Endothelial cell of umbilical vein (primary cell): ENCODE data around the gene MYBPHL. TPM values are rescaled to one million over a fixed set of nuclear protein-coding genes. Genes with fewer than 3 reads are reported as not detected.

Source experiments
- BruUV-seq: library from RNA; stranded (reverse); fragments of 400-500 nt; replicated peaks from 2 replicates; lab custom pipeline; 2021; lab: Mats Ljungman, UMichigan
- CTCF ChIA-PET: fragments of 300-600, 350-600 bp; sonication (Branson Sonifier 250); formaldehyde crosslinking; loops from one replicate; lab custom pipeline; 2021; ENCODE audit warnings: antibody characterized with exemption, inconsistent platforms; lab: Charles Lee
- POLR2A ChIA-PET: fragments of 300-600, 350-600 bp; sonication (Branson Sonifier 250); formaldehyde crosslinking; loops from one replicate; lab custom pipeline; 2021; ENCODE audit warnings: antibody characterized with exemption, inconsistent platforms; lab: Charles Lee
- DNase-seq: peaks from one replicate; pipeline ENCODE4 v3.0.0-alpha.2; 2011; ENCODE audit warnings: low read depth, low spot score
- FAIRE-seq: peaks from 2 replicates; lab custom pipeline; 2011; peaks lifted over from hg19 to GRCh38; lab: Jason Lieb, UNC
- H2AFZ ChIP-seq: 2 replicates; pipeline ENCODE4 v1.6.0; 2012; ENCODE audit warnings: low read depth, low read length, control low read depth, inconsistent platforms
- H3K27ac ChIP-seq: 2 replicates; pipeline ENCODE4 v1.5.1; 2011; ENCODE audit warnings: low read depth, mild to moderate bottlenecking, control low read depth, low read length, moderate library complexity; ENCODE audit not compliant: insufficient read depth
- H3K27me3 ChIP-seq, 2 experiments: 2 replicates each; pipeline versions ENCODE4 v1.6.0 to v1.6.1; 2011; ENCODE audit warnings: low read length in 2 of 2, mixed read lengths in 1 of 2; ENCODE audit not compliant: control insufficient read depth in 2 of 2, insufficient read depth in 2 of 2
- H3K36me3 ChIP-seq, 2 experiments: 2 replicates in 1 of 2; 3 replicates in 1 of 2; pipeline ENCODE4 v1.5.1; 2011; ENCODE audit warnings: low read length in 2 of 2, mild to moderate bottlenecking in 1 of 2, moderate library complexity in 1 of 2; ENCODE audit not compliant: control insufficient read depth in 2 of 2, insufficient read depth in 2 of 2; ENCODE audit errors: extremely low read depth in 1 of 2
- H3K4me1 ChIP-seq: 3 replicates; pipeline ENCODE4 v1.5.1; 2011; ENCODE audit warnings: mild to moderate bottlenecking, low read length; ENCODE audit not compliant: control insufficient read depth, insufficient read depth; ENCODE audit errors: extremely low read depth
- H3K4me2 ChIP-seq: 2 replicates; pipeline ENCODE4 v1.6.1; 2011; ENCODE audit warnings: low read length, control low read depth, mixed read lengths; ENCODE audit not compliant: insufficient read depth
- H3K4me3 ChIP-seq, 3 experiments: fragments of 200-600 bp in 1 of 3; sonication (generic), shearing (Covaris generic) in 1 of 3; replicated peaks in 1 of 3; 2 replicates each; pipeline ENCODE4 v1.5.1; 2011 to 2016; ENCODE audit warnings: control low read depth in 3 of 3, low read length in 3 of 3, mild to moderate bottlenecking in 2 of 3, inconsistent platforms in 1 of 3, low read depth in 1 of 3, moderate library complexity in 1 of 3; ENCODE audit not compliant: insufficient read depth in 1 of 3
- H3K79me2 ChIP-seq: 2 replicates; pipeline ENCODE4 v1.6.0; 2012; ENCODE audit warnings: low read length, inconsistent platforms; ENCODE audit not compliant: control insufficient read depth, insufficient read depth
- H3K9ac ChIP-seq: replicated peaks from 2 replicates; pipeline ENCODE3; 2011; ENCODE audit warnings: low read length, control low read depth; ENCODE audit not compliant: insufficient read depth; ENCODE audit errors: extremely low read depth
- H3K9me1 ChIP-seq: replicated peaks from 3 replicates; pipeline ENCODE4 v1.6.0; 2011; ENCODE audit warnings: mild to moderate bottlenecking, low read length; ENCODE audit not compliant: control insufficient read depth, insufficient read depth; ENCODE audit errors: extremely low read depth
- H3K9me3 ChIP-seq: replicated peaks from 2 replicates; pipeline ENCODE4 v1.5.1; 2012; ENCODE audit warnings: low read length, inconsistent platforms; ENCODE audit not compliant: control insufficient read depth, insufficient read depth
- H4K20me1 ChIP-seq: replicated peaks from 2 replicates; pipeline ENCODE3; 2011; ENCODE audit warnings: mild to moderate bottlenecking, low read length; ENCODE audit not compliant: control insufficient read depth, insufficient read depth; ENCODE audit errors: extremely low read depth
- EZH2 ChIP-seq: IDR thresholded peaks from 2 replicates; pipeline ENCODE4 v1.6.1; 2012; ENCODE audit warnings: borderline replicate concordance, low read depth, mild to moderate bottlenecking, moderate library complexity, low read length, inconsistent platforms; ENCODE audit not compliant: severe bottlenecking
- FOS ChIP-seq: IDR thresholded peaks from 2 replicates; pipeline ENCODE4 v1.6.1; 2011; ENCODE audit warnings: mild to moderate bottlenecking, low read length, moderate library complexity, borderline replicate concordance; ENCODE audit not compliant: insufficient read depth
- POLR2A ChIP-seq: IDR thresholded peaks from 2 replicates; pipeline ENCODE4 v1.6.1; 2012; ENCODE audit warnings: low read depth, mild to moderate bottlenecking, control low read depth, low read length
- dilution Hi-C: fragments of 300-500 bp; cut with MboI; formaldehyde crosslinking; loops from one replicate; pipeline ENCODE4 v1.15.0; 2019; ENCODE audit warnings: low sequenced_read_pairs; ENCODE audit not compliant: extremely low pct_ligation_motif_present
- intact Hi-C: fragments of 100-400 bp; cut with micrococcal nuclease; formaldehyde crosslinking; loops from one replicate; pipeline ENCODE4 v1.10.0; 2022
- polyA plus RNA-seq, 4 experiments: library from polyadenylated mRNA; depleted of rRNA in 3 of 4; stranded (reverse) in 3 of 4; unstranded in 1 of 4; fragments of >200 nt; gene quantifications; 2 replicates each; pipeline versions ENCODE4 v1.2.1 to v1.2.3, GENCODE V29; 2011 to 2012; ENCODE audit warnings: missing spikeins in 1 of 4
- total RNA-seq: library from RNA; stranded (reverse); gene quantifications from 2 replicates; pipeline ENCODE4 v1.2.3, GENCODE V29; 2021

Gene MYBPHL
- total and polyA plus RNA-seq, 2 donors (not counting 3 experiments of a cell fraction or from before 2014, with no cell fraction given): not detected

- H3K9me3 ChIP-seq: no peaks in the 10 kb centered on the region
- no peak overlapping the region for H3K9ac ChIP-seq
- ChIA-PET POLR2A (interaction anchor here (1.1 kb wide), 1 partner anchor 176 kb away, joined by 4 read pairs; no protein-coding TSS in a partner anchor), CTCF (interaction anchor here (0.9 to 2.7 kb wide), 8 partner anchors 11 to 237 kb away, joined by 3 to 22 read pairs (median 4); partner anchors contain the start of gene SORT1)
- no peak overlapping the region for H2AFZ ChIP-seq
- H3K4me1 ChIP-seq: no peaks in the 10 kb centered on the region
- BruUV-seq: no TSS peak
- no peak overlapping the region for H3K4me2 ChIP-seq
- intact Hi-C loops: no loop called here
- no peak overlapping the region for H3K27ac ChIP-seq
- no peaks in the 10 kb centered on the region for H3K9me1 ChIP-seq
- dilution Hi-C loops: no loop called here
- DNase-seq: no peak
- no peaks in the 10 kb centered on the region for H4K20me1 ChIP-seq
- no peaks in the 10 kb centered on the region for H3K79me2 ChIP-seq
- H3K36me3 ChIP-seq: no peaks in the 10 kb centered on the region
- peaks cover 3 to 10% of the 10 kb centered on the region in 2 experiments for H3K27me3 ChIP-seq
- FAIRE-seq: no peak
- no peak overlapping the region for H3K4me3 ChIP-seq
- TF ChIP-seq EZH2: peak; percentile 16
- TF ChIP-seq POLR2A: no peak
Observed at GRCh38 chr1:109250454-109251276, 56.1 kb downstream of the MYBPHL start.

- no peaks in the 10 kb centered on the region for H4K20me1 ChIP-seq
- peak overlapping the region; percentile 66 for H2AFZ ChIP-seq
- ChIA-PET POLR2A (interaction anchor here (1.1 kb wide), 1 partner anchor 177 kb away, joined by 4 read pairs; no protein-coding TSS in a partner anchor), CTCF (interaction anchor here (0.9 to 2.7 kb wide), 9 partner anchors 10 to 237 kb away, joined by 3 to 22 read pairs (median 4); partner anchors contain the start of gene SORT1)
- peaks cover 3 to 10% of the 10 kb centered on the region in 2 experiments for H3K27me3 ChIP-seq
- dilution Hi-C loops (no loop called here), intact Hi-C loops (loop anchor here (1.0 kb wide), 1 partner anchor 10 kb away; no protein-coding TSS in a partner anchor)
- DNase-seq (no peak), FAIRE-seq (no peak)
- H3K9me1 ChIP-seq: no peaks in the 10 kb centered on the region
- H3K4me1 ChIP-seq: no peaks in the 10 kb centered on the region
- no TSS peak for BruUV-seq
- no peaks in the 10 kb centered on the region for H3K9me3 ChIP-seq
- no peak overlapping the region for H3K27ac ChIP-seq
- H3K4me2 ChIP-seq: peak overlapping the region; percentile 56
- H3K4me3 ChIP-seq: peak overlapping the region in 1 of 3 experiments; percentile 35
- H3K79me2 ChIP-seq: no peaks in the 10 kb centered on the region
- TF ChIP-seq EZH2 (peak; percentile 37), FOS (no peak)
- no peak overlapping the region for H3K9ac ChIP-seq
- no peaks in the 10 kb centered on the region for H3K36me3 ChIP-seq
Observed at GRCh38 chr1:109249654-109250401, 57.0 kb downstream of the MYBPHL start.
